K562 (cell line): ENCODE results near the gene TAS2R39. TPM values are rescaled to one million over a fixed set of nuclear protein-coding genes. Genes with fewer than 3 reads are reported as not detected.

ENCODE experiments used
- CHD1 ChIP-seq: fragments of 200-600 bp; sonication (generic); IDR thresholded peaks from one replicate; pipeline ENCODE4 v1.6.1; 2012; ENCODE audit warnings: mild to moderate bottlenecking, moderate library complexity, low read length, inconsistent platforms
- EP400 ChIP-seq: fragments of 450-650 bp; IDR thresholded peaks from 2 replicates; pipeline ENCODE4 v1.6.1; 2017; ENCODE audit warnings: antibody characterized with exemption, mild to moderate bottlenecking, moderate library complexity
- MYBL2 ChIP-seq, 2 experiments: fragments of 450-650 bp in 1 of 2; sonication (generic) in 1 of 2; formaldehyde crosslinking in 1 of 2; IDR thresholded peaks; 2 replicates each; pipeline versions ENCODE4 v1.6.1 to v1.8.1; 2017 to 2022; ENCODE audit warnings: borderline replicate concordance in 1 of 2, inconsistent platforms in 1 of 2, low read depth in 1 of 2, mild to moderate bottlenecking in 1 of 2, missing genetic modification reagents in 1 of 2, moderate library complexity in 1 of 2
- SNIP1 ChIP-seq: fragments of 450-650 bp; IDR thresholded peaks from 2 replicates; pipeline ENCODE4 v1.7.1; 2017; ENCODE audit warnings: low read depth, mild to moderate bottlenecking
- ZFX ChIP-seq: sonication (generic); formaldehyde crosslinking; IDR thresholded peaks from 2 replicates; pipeline ENCODE4 v1.8.0; 2022; ENCODE audit warnings: mild to moderate bottlenecking, missing genetic modification reagents, moderate library complexity
- ZNF398 ChIP-seq: fragments of 250-450 bp; sonication (Bioruptor Pico); IDR thresholded peaks from 2 replicates; pipeline ENCODE4 v1.8.0; 2021; ENCODE audit warnings: moderate library complexity, mild to moderate bottlenecking, inconsistent platforms
- polyA plus RNA-seq, 8 experiments: library from polyadenylated mRNA; depleted of rRNA in 4 of 8; stranded (reverse) in 5 of 8; unstranded in 3 of 8; fragments of >200 nt; fragmentation: Nextera tagmentation in 2 of 8; fragmentation: Illumina TruSeq in 1 of 8; extraction: Ambion mirVana in 2 of 8; extraction: Trizol in 1 of 8; gene quantifications; 2 replicates each; pipeline versions ENCODE4 v1.2.1 to v1.2.3, GENCODE V29; 2011 to 2014; ENCODE audit warnings: inconsistent platforms in 1 of 8, missing spikeins in 1 of 8
- total RNA-seq, 7 experiments: library from RNA; depleted of rRNA in 6 of 7; stranded (reverse); fragments of >200 nt in 6 of 7; fragmentation: Illumina TruSeq in 2 of 7; extraction: Trizol in 2 of 7; gene quantifications; 2 replicates each; pipeline versions ENCODE4 v1.2.1 to v1.2.3, GENCODE V29; 2011 to 2021; ENCODE audit warnings: low replicate concordance in 1 of 7
- TF ChIP-seq, protein P1 (sequence below): sonication (generic); formaldehyde crosslinking; IDR thresholded peaks from 2 replicates; pipeline ENCODE4 v1.8.1; 2023; ENCODE audit warnings: mild to moderate bottlenecking, missing genetic modification reagents

The TAS2R39 gene
- total and polyA plus RNA-seq, 9 of the 15 experiments (the other 6 are each of a cell fraction or from before 2014, with no cell fraction given): not detected

GRCh38 chr7:143229054-143229790, 46.0 kb downstream of the TAS2R39 start (continued):
- TF ChIP-seq ZNF398 (CRISPR knock-in tag): no peak
- TF ChIP-seq SNIP1: no peak
- no peak for TF ChIP-seq MYBL2 (IDR thresholded peaks at IDR 0.05; ENCODE audit: low read depth)
- TF ChIP-seq MYBL2 (CRISPR knock-in tag; IDR thresholded peaks at IDR 0.05; ENCODE audit: borderline replicate concordance): no peak
- TF ChIP-seq ZFX: no peak
- no peak for TF ChIP-seq CHD1
- TF ChIP-seq, protein P1, sequence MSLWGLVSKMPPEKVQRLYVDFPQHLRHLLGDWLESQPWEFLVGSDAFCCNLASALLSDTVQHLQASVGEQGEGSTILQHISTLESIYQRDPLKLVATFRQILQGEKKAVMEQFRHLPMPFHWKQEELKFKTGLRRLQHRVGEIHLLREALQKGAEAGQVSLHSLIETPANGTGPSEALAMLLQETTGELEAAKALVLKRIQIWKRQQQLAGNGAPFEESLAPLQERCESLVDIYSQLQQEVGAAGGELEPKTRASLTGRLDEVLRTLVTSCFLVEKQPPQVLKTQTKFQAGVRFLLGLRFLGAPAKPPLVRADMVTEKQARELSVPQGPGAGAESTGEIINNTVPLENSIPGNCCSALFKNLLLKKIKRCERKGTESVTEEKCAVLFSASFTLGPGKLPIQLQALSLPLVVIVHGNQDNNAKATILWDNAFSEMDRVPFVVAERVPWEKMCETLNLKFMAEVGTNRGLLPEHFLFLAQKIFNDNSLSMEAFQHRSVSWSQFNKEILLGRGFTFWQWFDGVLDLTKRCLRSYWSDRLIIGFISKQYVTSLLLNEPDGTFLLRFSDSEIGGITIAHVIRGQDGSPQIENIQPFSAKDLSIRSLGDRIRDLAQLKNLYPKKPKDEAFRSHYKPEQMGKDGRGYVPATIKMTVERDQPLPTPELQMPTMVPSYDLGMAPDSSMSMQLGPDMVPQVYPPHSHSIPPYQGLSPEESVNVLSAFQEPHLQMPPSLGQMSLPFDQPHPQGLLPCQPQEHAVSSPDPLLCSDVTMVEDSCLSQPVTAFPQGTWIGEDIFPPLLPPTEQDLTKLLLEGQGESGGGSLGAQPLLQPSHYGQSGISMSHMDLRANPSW (CRISPR knock-in tag): no peak
- no peak for TF ChIP-seq EP400
